ENCODE measurements around the gene RUSF1.

RUSF1 gene

GRCh38 chr16:31471241-31471874 is 36.8 kb downstream of the RUSF1 start:
- no peak for DNase-seq (ENCODE audit: low spot score)

- DNase-seq (ENCODE audit: low spot score) = no peak
Measured at GRCh38 chr16:31470615-31471014, 37.6 kb downstream of the RUSF1 start.

GRCh38 chr16:31467858-31468257 is 40.3 kb downstream of the RUSF1 start:
- no peak for DNase-seq (ENCODE audit: low spot score)

DNA sequence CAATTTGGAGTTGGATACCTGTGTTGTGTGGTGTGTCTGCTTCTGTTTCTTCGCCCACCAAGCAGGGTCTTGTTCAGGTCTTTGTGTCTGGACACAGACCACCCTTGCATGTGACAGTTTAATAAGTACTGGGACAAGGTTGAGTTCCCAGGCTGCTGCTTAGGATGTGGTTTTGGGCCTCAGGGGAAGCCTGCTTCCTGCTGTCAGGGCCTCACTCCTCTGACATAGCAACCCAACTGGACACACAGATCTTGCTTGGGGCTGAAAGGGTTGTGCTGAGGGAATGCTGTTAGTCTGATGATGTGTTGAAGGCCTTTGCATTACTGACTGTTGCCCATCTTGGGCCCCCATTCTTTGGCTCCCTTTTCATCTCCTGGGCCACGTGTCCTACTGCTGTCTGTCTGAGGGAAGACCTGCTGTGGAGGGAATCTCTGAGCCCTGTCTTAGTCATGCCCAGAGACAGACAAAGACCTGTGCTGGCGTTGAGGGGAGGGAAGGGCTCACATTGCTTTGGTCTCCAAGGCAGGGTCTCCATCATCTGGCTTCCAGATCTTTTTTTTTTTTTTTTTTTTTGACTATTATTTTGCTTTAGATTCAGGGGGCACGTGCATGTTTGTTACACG is 40.9 kb downstream of the RUSF1 start:
- DNase-seq (ENCODE audit: low spot score) = peak; percentile 42

DNA sequence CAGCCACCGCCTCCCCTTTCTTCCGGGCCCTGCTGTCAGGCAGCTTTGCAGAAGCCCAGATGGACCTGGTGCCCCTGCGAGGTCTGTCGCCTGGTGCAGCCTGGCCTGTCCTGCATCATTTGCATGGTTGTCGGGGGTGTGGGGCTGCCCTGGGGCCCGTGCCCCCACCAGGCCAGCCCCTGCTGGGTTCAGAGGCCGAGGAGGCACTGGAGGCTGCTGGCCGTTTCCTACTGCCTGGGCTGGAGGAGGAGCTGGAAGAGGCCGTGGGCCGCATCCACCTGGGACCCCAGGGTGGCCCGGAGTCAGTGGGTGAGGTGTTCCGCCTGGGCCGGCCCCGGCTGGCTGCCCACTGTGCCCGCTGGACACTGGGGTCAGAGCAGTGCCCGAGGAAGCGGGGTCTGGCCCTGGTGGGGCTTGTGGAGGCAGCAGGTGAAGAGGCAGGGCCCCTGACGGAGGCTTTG is 41.8 kb downstream of the RUSF1 start:
- no peak for DNase-seq (ENCODE audit: low spot score)

DNA sequence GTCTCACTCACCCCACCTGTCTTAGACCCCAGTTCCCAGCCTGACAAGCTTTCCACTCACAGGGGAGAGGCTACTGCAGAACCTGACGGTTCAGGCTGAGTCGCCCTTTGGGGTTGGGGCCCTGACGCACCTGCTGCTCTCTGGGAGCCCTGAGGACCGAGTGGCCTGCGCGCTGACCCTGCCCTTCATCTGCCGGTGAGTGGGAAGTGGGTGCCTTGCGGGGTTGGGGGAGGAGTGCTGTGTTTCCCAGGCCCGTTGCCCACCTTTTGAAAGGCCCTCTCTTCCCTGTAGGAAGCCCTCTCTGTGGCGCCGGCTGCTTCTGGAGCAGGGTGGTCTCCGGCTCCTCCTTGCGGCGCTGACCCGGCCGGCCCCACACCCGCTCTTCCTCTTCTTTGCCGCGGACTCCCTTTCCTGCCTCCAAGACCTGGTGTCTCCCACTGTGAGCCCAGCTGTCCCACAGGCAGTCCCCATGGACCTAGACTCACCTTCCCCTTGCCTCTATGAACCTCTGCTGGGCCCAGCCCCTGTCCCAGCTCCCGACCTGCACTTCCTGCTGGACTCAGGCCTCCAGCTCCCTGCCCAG is 42.3 kb downstream of the RUSF1 start:
- no peak for DNase-seq (ENCODE audit: low spot score)

DNA sequence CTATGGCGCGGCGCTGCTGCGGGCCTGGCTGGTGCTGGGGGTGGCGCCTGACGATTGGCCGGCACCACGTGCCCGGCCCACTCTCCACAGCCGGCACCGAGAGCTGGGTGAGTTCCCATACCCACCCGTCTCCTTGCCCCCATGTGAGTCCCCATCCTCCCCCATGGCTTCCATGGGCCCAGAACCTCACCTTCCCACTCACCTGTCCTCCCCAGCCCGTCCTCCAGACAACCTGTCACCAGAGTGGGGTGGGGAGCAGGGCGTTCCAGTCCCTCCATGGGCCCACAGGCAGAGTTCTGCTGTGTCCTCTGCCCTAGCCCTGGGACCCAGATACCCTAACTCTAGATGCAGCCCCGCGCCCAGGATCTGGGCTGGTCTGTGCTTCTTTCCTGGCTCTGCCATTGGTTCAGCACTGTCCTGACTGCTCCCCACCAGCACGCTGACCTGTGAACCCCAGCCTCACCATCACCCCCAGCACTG is 43.4 kb downstream of the RUSF1 start:
- no peak for DNase-seq (ENCODE audit: low spot score)

DNA sequence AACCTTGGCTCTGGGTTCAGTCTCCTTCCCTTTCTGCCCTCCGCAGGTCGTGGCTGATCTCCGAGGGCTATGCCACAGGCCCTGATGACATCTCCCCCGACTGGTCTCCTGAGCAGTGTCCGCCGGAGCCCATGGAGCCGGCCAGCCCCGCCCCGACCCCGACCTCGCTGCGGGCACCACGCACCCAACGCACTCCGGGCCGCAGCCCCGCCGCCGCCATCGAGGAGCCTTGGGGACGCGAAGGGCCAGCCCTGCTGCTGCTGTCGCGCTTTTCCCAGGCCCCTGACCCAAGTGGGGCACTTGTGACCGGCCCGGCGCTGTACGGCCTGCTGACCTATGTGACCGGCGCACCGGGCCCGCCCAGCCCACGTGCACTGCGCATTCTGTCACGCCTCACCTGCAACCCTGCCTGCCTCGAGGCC is 43.8 kb downstream of the RUSF1 start:
- DNase-seq (ENCODE audit: low spot score) = no peak

DNA sequence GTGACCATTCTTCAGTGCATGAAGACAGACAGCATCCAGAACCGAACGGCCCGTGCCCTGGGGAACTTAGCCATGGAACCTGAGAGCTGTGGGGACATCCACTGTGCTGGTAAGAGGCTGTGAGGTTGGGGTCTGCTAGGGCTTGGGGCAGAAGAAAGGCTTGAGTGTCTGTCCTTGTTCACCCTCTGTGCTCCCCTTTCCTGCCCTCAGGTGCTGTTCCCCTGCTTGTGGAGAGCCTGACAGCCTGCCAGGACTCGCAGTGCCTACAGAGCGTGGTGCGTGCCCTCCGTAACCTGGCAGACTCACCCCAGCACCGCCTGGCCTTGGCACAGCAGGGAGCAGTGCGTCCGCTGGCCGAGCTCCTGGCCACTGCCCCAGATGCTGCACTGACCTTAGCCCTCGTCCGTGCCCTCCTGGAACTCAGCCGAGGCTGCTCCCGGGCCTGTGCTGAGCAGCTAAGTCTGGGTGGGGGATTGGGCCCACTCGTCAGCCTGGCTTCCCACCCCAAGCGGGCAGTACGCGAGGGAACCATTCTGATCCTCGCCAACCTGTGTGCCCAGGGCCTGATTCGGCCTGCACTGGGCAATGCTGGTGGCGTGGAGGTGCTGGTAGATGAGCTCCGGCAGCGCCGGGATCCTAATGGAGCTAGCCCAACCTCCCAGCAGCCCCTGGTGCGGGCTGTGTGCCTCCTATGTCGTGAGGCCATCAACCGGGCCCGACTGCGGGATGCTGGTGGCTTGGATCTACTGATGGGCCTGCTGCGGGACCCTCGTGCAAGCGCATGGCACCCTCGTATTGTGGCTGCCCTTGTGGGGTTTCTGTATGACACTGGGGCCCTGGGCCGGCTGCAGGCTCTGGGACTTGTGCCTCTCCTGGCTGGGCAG is 46.0 kb downstream of the RUSF1 start:
- DNase-seq (ENCODE audit: low spot score) = no peak

DNA sequence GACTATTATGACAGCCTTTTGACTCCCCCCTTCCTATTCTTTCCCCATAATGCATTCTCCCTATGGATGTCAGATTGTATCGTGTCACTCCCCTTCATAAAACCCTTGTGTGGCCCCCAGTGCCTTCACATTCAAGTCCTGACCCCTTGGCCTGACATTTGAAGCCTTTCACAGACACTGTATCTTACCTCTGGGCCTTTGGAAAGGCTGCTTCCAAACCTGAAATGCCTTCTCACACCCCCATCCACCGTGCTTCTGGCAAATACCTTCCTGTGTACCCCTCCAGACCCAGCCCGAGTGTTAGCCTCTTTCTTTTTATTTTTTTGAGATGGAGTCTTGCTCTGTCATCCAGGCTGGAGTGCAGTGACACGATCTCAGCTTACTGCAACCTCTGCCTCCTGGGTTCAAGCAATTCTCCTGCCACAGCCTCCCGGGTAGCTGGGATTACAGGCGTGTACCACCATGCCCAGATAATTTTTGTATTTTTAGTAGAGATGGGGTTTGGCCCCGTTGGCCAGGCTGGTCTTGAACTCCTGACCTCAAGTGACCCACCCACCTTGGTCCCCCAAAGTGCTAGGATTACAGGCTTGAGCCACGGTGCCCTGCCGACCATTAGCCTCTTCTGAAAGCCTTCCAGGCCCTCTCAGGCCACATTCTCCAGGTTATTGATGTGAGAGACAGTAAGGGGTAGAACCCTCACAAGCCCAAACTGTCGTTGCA is 46.8 kb downstream of the RUSF1 start:
- no peak for DNase-seq (ENCODE audit: low spot score)

- DNase-seq (ENCODE audit: low spot score) = peak; percentile 51
Measured at GRCh38 chr16:31460582-31461002, 47.6 kb downstream of the RUSF1 start.

DNA sequence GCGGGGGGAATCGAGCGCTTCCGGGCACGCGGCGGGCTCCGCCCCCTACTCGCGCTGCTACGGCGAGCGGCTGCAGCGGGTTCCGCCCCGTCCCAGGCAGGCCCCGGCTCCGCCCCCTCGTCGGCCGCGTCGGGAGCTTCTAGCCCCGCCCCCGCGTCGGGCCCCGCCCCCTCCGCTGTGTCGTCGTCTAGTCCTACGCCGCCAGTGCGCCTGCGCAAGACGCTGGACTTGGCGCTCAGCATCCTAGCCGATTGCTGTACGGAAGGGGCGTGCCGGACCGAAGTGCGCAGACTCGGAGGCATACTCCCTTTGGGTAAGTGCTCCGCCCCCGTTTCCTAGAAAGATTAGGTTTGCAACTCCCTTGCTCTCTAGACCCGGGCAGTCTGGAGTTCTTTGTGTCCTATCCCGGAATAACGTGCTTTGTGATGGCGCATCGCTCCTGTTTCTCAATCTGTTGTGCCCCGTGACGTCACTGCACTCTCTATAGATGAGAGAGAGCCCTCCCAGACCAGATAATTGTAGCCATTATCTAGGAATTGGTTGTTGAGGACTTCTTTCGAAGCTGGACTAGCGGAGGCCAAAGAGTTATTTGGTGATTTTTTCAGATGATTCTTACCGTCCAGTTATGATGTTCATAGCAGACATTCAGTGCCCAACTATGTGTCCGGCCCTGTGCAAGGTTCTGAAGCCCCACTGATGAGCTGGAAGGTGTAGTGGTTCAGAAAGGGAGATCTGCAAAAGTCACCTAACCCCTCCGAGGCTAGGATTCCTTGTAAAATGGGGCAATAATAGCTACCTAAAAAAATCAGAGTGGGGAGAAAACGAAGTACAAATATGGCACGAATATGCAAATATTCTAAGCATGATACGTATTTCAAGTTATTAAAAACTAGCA is 48.3 kb downstream of the RUSF1 start:
- peak; percentile 100 for DNase-seq (ENCODE audit: low spot score)

DNA sequence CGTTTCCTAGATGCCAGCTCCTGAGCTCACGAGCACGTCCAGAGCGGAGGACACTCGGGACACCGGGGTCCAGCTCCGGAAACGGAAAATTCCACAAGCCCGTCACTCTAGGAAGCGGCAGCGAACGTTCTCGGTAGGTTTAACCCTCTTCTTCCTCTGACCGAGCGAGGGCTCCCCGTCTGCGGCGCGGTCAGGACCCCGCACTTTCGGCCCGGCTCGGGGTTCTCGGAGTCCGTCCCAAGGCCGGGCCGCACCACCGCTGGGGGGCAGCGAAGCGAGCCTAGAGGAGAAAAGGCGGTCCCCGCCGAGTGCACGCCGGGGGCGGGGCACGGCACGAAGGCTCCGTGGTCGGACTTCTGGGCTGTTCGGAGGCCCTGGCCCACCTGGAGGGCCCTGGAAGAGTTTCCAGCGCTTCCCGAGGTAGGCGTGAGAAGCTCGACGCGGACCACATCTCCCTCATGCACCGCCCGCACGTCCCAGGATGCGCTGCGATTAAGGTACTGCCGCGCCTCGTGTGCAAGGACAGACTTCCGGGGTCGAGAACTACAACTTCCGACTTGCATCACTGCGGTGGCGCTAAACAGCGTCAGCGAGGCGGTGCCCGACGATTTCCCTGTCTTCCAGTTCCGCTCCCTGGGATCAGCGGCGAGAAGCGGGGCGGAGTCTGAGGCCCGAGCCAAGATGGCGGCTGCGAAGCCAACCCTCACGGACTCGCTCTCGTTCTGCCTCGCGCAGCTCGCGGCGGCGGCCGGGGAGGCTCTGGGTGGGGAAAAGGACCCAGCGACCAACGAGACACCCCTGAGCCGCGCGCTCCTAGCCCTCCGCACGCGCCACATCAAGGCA is 49.1 kb downstream of the RUSF1 start, which contains the start of gene ARMC5:
ARMC5 (plus strand) TSS at position 658 of the 843 bp plus-strand sequence; CDS start at position 682, 24 bp downstream.
- DNase-seq (ENCODE audit: low spot score) = peak; percentile 97

DNA sequence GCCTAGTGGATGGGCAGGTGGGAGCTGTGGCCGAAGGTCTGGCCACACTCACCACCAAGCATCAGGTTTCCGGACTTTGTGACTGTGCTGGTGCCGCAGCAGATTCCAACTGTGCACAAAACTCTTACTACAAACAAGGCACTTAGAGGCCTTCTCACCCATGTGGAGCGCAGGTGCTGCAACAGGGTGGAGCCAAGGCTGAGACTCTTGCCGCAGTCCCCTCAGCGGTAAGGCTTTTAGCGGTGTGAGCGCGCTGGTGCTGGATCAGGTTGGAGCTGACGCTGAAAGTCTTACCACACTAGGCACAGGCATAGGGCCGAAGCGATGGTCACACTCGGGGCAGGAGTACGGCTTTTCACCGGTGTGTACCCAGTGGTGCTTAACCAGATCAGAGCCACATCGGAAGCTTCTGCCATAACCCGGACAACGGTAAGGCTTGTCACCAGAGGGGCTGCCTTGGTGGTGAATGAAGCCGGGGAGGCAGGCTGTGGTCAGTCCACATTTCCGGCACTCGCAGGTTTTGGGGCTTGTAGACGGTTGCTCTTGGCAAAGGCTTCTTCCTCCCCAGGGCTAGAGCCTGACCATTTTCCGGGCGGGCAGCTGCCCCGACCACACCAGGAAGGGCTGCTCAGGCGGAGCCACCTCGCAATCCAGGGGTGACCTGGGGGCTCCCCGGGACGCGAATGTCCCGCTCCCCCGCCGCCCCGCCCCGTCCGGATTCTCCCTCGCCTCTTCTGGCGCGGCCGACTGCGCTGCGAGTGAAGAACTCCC is 49.9 kb downstream of the RUSF1 start:
- peak; percentile 39 for DNase-seq (ENCODE audit: low spot score)

DNA sequence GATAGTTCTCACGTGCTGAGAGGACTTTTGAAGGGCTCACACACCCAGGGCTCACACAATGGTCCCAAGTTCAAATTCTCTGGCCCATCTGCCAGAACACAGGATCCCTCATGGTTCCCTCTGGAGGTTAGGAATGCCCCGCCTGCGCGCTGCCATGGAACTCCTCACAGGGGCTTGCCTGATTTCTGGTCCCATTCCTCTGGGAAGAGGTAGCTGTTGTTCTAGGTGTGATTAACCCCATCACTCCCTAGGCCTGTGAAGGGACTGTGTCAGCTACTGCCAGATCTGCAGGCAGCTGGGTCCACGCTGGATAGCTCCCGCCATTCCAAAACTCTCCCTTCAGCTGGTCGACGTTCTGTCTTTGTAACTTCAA is 51.2 kb downstream of the RUSF1 start:
- no peak for DNase-seq (ENCODE audit: low spot score)

DNA sequence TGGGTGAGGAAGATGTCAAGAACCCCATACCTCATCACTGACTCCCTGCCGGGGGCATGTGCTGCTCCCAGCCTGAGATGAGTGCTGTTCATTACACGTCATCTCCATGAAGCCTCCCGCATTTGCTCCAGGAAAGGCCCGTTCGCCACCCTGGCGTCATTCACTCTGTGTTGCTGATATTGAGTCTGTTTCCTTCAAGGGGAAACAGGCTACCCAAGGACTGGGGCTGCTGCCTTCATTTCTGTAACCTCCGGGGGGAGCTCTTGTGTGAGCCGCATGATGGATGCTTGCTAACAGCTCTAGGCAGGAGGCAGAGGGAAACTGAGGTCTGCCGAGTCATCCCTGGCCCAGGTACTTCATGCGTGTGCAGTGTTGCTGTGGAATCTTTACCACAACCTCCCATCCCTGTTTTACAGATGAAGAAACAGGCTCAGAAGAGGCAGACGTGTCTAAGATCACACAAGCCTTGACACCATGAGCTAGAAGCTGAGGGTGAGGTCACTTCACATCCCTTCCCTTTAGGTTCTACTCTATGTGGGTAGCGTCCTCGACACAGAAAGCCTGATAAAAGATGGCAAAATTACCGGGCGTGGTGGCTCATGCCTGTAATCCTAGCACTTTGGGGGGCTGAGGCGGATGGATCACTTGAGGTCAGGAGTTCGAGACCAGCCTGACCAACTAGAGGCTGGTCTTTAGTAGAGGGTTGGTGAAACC is 52.4 kb downstream of the RUSF1 start:
- DNase-seq (ENCODE audit: low spot score) = no peak

DNA sequence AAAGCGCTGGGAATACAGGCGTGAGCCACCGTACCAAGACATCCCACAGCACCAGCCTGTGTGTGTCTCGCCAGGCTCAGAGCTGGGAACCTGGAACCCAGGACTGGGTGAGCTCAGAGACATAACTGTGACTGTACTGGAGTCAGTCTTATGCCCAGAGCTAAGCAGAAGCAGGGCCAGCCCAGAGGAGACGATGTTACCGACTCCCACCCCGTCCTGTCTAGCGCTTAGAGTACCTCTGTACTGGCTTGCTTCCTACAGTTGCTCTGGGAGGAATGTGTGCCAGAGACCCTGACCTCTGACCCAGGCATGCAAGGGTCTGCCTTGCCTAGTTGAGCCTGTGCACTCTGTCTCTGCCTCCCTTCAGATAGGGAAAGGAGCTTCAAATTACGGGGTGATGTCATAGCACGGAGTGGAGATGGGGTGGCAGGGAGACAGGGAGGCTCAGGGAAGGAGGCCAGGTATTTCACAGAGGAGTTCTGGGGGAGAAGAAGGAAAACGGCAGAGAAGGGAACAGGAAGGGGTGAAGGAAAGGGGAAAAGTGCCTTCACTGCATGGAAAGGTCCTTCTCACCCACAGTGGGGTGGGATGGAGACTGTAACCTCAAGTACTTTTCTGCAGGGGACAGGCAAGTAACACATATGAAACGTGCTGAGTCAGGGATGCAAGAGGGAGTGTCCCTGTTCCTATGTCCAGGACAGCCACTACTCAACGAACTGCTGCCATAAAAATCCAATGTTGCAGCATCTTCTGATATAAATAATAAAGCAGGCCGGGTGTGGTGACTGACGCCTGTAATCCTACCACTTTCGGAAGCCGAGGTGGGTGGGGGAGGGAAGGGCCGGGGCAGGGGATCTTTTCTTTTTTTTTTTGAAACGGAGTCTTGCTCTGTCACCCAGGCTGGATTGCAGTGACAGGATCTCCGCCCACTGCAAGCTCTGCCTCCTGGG is 54.7 kb downstream of the RUSF1 start:
- DNase-seq (ENCODE audit: low spot score) = no peak

All from CD4-positive, alpha-beta T cell treated with Interleukin-6 at 100 ng/mL for 8 hours (primary cell).